Measurements from ENCODE around the gene SLC6A6. TPM values are rescaled to one million over a fixed set of nuclear protein-coding genes. Genes with fewer than 3 reads are reported as not detected.

SLC6A6 gene
- polyA plus RNA-seq, 1 donor (not counting 4 experiments of a cell fraction or from before 2014, with no cell fraction given): 8.3 TPM

DNA sequence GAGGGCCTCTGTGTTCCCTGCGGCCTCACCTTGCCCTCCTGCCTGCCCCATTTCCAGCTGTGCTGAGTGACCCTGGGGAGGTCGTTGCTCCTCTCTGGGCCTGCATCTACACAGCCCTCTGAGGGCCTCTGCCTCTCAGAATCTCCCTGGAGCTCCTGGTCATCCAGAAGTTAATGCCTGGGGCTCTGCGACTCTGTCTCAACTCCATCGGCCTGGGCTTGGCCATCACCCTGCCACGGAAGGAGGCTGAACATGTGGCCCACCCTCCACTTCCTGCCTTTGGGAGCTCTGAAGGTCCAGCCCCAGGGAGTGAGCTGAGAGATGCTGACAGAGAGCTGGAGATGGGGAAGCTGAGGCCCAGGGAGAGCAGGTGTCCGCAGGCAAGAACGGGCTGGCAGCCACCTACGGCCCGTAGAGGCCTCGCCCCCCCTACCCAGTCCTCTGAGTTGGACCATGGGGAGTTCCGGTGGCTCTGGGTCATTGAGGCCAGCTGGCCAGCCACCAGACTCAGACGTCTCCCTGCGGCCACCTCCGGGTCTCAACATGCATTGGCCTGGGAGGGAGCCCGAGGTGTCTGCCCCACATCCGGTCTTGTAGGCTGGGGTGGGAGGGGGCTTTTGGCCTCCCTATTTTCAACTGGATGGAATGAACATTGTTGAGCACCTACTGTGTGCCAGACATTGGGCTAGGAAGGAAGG lies 103.5 kb downstream of the SLC6A6 start:
- Histone ChIP-seq H3K27me3 (ENCODE audit: control insufficient read depth, extremely low read depth, insufficient read depth, low read length) (peaks cover 10% of the 10 kb centered on the region), H3K4me2 (ENCODE audit: control insufficient read depth, extremely low read depth, insufficient read depth, low read depth, low read length) (no peak overlapping the region), H3K27ac (ENCODE audit: control insufficient read depth, insufficient read depth, low read length) (no peak overlapping the region), H2AFZ (ENCODE audit: control insufficient read depth, low read length) (no peak overlapping the region), H3K4me3 (ENCODE audit: control insufficient read depth in 2 of 3, extremely low read depth in 1 of 3, insufficient read depth in 2 of 3, low read depth in 1 of 3, low read length in 3 of 3) (no peak overlapping the region), H3K9me1 (ENCODE audit: control insufficient read depth, extremely low read depth, insufficient read depth, low read length) (no peaks in the 10 kb centered on the region), H3K9ac (ENCODE audit: control insufficient read depth, extremely low read depth, insufficient read depth, low read length) (no peak overlapping the region), H3K79me2 (ENCODE audit: control insufficient read depth, insufficient read depth, low read length) (no peaks in the 10 kb centered on the region), H3K4me1 (ENCODE audit: control insufficient read depth, extremely low read depth, insufficient read depth, low read length) (no peaks in the 10 kb centered on the region), H4K20me1 (ENCODE audit: control insufficient read depth, extremely low read depth, insufficient read depth, low read length) (no peaks in the 10 kb centered on the region), H3K9me3 (ENCODE audit: control insufficient read depth, low read depth, low read length) (no peaks in the 10 kb centered on the region), H3K36me3 (ENCODE audit: control insufficient read depth in 2 of 2, extremely low read depth in 1 of 2, insufficient read depth in 2 of 2, low read length in 2 of 2) (no peaks in the 10 kb centered on the region)
- DNase-seq (ENCODE audit: low read depth, low spot score) (no peak), FAIRE-seq (no peak)
- TF ChIP-seq EZH2 (IDR thresholded peaks at IDR 0.05; ENCODE audit: low read length): no peak
- TF ChIP-seq, protein P1, sequence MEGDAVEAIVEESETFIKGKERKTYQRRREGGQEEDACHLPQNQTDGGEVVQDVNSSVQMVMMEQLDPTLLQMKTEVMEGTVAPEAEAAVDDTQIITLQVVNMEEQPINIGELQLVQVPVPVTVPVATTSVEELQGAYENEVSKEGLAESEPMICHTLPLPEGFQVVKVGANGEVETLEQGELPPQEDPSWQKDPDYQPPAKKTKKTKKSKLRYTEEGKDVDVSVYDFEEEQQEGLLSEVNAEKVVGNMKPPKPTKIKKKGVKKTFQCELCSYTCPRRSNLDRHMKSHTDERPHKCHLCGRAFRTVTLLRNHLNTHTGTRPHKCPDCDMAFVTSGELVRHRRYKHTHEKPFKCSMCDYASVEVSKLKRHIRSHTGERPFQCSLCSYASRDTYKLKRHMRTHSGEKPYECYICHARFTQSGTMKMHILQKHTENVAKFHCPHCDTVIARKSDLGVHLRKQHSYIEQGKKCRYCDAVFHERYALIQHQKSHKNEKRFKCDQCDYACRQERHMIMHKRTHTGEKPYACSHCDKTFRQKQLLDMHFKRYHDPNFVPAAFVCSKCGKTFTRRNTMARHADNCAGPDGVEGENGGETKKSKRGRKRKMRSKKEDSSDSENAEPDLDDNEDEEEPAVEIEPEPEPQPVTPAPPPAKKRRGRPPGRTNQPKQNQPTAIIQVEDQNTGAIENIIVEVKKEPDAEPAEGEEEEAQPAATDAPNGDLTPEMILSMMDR (optimal IDR thresholded peaks at IDR 0.05 in 1 of 3, IDR thresholded peaks at IDR 0.05 in 1 of 3, conservative IDR thresholded peaks at IDR 0.05 in 1 of 3; ENCODE audit: extremely low read depth in 1 of 3, insufficient read depth in 2 of 3, low read length in 3 of 3): no peak
- dilution Hi-C loops (cut with MboI; ENCODE audit: extremely low pct_ligation_motif_present, low sequenced_read_pairs): no loop called here

DNA sequence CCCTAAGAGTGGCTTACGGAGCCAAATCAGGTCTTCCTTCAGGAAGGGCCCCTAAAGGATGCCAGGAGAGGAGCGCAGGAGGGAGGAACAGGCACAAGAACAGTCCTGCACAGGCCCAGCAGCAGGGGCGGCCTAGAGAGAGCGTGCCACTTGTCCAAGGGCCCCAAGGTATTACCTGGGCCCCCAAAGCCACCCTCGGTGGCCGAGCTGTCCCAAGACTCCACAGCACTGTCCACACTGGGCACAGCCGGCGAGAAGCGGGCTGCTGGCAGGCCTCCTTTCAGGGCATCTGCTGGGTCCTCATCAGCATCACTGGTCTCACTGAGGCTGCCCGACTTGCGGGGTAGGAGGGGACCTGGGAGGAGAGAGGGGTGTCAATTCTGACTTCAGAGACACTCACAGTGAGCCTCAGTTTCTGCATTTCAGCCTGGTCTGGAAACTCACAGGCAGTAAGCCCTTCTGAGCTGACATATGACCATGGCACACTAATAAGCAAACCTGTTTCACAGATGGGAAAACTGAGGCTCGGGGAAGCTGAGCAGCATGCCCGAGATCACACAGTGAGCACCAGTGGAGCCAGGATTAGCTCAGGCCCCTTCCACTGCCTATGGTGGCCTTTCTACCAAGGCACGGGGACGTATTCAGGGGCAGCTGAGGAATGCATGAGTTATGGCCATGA lies 104.4 kb downstream of the SLC6A6 start:
- H3K27me3 ChIP-seq (ENCODE audit: control insufficient read depth, extremely low read depth, insufficient read depth, low read length): peaks cover 10% of the 10 kb centered on the region
- H4K20me1 ChIP-seq (ENCODE audit: control insufficient read depth, extremely low read depth, insufficient read depth, low read length): no peaks in the 10 kb centered on the region
- FAIRE-seq: no peak
- H3K27ac ChIP-seq (ENCODE audit: control insufficient read depth, insufficient read depth, low read length): no peak overlapping the region
- H3K4me1 ChIP-seq (ENCODE audit: control insufficient read depth, extremely low read depth, insufficient read depth, low read length): no peaks in the 10 kb centered on the region
- H3K9ac ChIP-seq (ENCODE audit: control insufficient read depth, extremely low read depth, insufficient read depth, low read length): no peak overlapping the region
- no peaks in the 10 kb centered on the region for H3K9me3 ChIP-seq (ENCODE audit: control insufficient read depth, low read depth, low read length)
- no peak for TF ChIP-seq EZH2 (IDR thresholded peaks at IDR 0.05; ENCODE audit: low read length)
- TF ChIP-seq, protein P1 (optimal IDR thresholded peaks at IDR 0.05 in 1 of 3, IDR thresholded peaks at IDR 0.05 in 1 of 3, conservative IDR thresholded peaks at IDR 0.05 in 1 of 3; ENCODE audit: extremely low read depth in 1 of 3, insufficient read depth in 2 of 3, low read length in 3 of 3): no peak
- H3K36me3 ChIP-seq (ENCODE audit: control insufficient read depth in 2 of 2, extremely low read depth in 1 of 2, insufficient read depth in 2 of 2, low read length in 2 of 2): no peaks in the 10 kb centered on the region
- H3K4me2 ChIP-seq (ENCODE audit: control insufficient read depth, extremely low read depth, insufficient read depth, low read depth, low read length): no peak overlapping the region
- no peak overlapping the region for H3K4me3 ChIP-seq (ENCODE audit: control insufficient read depth in 2 of 3, extremely low read depth in 1 of 3, insufficient read depth in 2 of 3, low read depth in 1 of 3, low read length in 3 of 3)
- H3K79me2 ChIP-seq (ENCODE audit: control insufficient read depth, insufficient read depth, low read length): no peaks in the 10 kb centered on the region
- dilution Hi-C loops (cut with MboI; ENCODE audit: extremely low pct_ligation_motif_present, low sequenced_read_pairs): no loop called here
- DNase-seq (ENCODE audit: low read depth, low spot score): no peak
- no peaks in the 10 kb centered on the region for H3K9me1 ChIP-seq (ENCODE audit: control insufficient read depth, extremely low read depth, insufficient read depth, low read length)
- no peak overlapping the region for H2AFZ ChIP-seq (ENCODE audit: control insufficient read depth, low read length)
